ENCODE results near the gene FEZ2.

The FEZ2 gene

DNA sequence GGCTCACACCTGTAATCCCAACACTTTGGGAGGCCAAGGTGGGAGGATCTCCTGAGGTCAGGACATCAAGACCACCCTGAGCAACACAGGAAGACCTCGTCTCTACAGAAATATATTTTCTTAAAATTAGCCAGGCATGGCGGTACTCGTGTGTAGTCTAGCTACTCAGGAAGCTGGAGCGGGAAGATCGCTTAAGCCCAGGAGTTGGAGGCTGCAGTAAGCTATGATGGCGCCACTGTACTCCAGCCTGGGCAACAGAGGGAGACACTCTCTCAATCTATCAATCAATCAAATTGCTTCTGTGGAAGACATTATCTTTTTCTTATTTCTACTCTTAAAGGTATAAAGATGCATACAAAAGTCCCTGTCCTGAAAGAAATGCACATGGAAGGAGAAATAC, 11.3 kb downstream of the FEZ2 start:
- DNase-seq, result no peak

- no peak for DNase-seq
Observed at GRCh38 chr2:36584148-36584794, 13.7 kb downstream of the FEZ2 start.

DNA sequence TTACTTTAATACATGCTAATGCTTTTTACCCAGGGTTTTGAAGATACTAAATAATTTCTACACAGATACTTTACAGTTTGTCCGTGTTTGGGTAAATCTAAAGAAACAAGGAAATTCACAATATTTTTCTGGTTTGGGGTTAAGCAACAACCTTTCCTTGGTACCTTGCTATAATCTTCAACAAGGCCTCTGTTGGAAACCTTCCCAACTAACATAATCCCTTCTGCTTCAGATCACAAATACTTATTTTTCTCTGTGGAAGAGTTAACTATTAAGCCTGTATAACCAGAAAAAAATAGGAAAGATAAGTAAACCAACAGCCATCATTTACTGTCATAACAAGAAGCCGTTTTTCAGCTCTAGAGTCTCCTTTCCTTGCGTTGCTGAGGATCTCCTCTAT, 15.0 kb downstream of the FEZ2 start:
- DNase-seq, result no peak

- DNase-seq, result no peak
Observed at GRCh38 chr2:36582538-36582937, 15.4 kb downstream of the FEZ2 start.

GRCh38 chr2:36579297-36579664, 18.7 kb downstream of the FEZ2 start:
- no peak for DNase-seq

DNA sequence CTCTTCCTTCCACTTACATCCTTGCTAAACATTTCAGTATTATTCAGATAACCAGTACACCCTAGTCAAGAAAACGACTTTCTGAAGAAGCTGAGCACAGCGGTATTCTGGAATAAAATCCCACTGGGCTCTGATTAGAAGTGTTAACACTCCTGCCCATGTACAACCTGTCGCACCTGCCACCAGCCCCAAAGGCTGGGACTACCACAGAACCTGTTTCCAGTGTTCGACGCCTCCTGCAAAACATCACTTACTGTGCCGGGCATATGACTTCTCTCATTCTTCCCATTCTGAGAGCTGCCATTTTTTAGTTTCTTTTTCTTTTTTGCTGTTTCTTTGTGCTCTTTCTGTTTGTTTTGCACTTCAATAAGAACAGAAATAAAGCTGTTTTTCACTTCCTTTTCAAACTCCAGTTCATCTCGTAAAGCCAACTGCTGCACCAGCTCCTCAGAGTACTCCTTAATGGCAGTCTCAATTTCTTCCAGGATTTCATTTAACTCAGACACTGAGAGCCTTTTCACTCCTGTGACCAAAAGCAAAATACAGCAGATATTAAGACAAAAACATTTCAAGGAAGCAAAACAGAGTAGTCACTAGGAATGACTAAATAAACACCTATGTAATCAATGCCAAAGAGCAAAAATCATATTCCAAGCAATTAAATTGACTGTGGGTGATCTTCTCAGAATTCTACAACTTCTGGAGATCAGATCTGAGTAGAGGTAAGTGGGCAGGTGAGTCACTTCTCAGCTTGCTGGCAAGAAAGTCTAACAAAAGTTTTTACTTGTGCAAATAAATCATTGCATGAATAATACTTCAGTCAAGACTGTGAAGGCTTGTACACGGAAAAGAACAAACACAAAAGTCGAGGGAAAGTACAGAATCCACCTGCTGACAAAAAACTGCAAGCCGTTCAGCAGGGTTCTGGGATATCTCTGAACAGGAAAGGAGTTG, 19.3 kb downstream of the FEZ2 start:
- DNase-seq, result no peak

DNA sequence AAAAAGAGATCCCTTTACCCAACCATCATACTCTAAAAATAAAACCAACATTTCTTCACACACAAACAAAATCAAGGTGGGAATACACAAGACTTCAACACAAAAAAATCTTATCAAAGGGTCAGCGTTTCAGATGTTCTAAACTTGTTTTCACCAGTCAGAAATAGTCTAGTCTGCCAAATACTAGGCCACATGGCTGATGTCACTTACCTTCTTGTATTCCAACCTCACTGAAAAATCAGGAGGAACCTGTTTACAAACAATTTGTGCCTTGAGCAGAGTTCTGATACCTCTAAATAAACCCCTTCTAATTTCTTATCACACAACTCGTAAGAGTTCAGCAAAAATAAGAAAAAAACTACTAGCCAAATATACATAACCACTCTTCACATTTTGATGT, 20.1 kb downstream of the FEZ2 start:
- no peak for DNase-seq

DNA sequence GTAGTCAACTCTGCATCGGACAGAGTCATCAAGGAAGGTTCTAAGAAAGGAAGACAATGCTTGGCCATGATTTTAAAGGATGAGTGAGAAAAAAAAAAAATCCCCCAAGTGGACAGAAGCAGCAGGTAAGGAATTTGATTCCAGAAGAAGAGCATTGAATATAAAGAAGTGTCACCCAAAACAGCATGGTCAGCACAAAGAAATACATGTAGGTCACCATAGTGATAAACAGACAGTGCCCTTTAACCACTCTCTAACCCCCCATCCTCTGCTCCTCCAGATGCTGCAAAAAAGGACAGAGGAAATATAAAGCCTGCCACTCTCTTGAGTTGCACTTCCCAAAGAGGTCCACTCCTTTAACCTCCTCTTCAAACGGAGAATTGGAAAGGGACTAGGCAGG, 23.4 kb downstream of the FEZ2 start:
- no peak for DNase-seq

GRCh38 chr2:36573165-36573564, 24.8 kb downstream of the FEZ2 start:
- no peak for DNase-seq

DNA sequence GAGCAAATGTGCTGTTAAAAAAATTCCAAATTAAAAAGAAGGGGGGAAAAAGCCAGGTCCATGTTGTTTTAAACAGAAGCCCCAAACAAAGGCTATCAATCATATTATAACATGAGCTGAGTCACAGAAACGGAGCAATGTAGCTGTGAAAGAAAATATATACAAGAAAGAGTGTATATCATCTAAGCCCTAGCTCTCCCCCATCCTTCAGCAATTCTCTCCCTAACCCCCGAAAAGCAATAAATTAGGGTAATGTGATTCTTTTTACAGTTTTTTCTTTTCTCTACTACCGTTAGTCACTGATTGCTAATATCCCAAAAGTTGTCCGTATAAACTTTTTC, 25.3 kb downstream of the FEZ2 start:
- DNase-seq, result no peak

DNA sequence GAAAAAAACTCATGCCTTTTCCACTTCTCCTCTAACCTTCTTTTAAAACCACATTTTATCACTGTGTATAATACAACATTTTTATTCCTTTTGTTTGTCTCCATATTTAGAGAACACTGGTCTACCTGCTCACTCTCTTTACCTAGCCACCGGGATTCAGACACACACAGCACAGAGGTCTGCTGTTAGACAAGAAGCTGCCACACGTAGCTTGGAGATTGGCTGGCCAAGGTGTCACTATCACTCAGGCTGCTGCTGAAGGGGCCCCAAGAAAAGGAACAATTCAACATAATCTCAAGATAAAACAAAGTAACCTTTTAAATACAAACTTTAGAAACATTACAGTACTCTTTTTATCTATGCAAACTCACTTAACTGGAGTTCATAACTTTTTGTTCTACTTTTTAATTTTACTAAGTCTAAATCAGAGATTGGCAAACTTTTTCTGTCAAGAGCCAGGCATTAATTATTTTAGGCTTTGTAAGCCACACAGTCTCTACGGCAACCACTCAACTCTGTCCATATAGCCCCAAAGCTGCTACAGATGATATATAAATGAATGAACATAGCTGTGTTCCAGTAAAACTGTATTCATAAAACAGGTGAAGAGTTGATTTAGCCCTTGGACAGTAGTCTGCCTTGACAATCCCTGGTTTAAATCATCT, 25.8 kb downstream of the FEZ2 start:
- DNase-seq, result no peak

DNA sequence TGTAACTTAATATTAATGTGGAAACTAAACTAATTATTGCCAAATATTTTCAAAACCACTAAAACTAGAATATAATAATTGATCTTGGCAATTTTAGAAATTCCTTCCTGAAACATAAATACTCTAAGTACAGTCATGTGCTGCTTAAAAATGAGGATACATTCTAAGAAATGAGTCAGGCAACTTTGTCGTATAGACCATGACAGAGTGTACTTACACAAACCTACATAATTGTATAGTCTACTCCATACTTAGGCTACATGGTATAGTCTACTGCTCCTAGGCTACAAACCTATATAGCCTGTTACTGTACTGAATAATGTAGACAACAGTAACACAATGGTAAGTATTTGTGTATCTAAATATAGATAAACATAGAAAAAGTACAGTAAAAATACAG, 27.6 kb downstream of the FEZ2 start:
- DNase-seq, result no peak

- no peak for DNase-seq
Observed at GRCh38 chr2:36569267-36569856, 28.6 kb downstream of the FEZ2 start.

- no peak for DNase-seq
Observed at GRCh38 chr2:36568516-36569246, 29.3 kb downstream of the FEZ2 start.

DNA sequence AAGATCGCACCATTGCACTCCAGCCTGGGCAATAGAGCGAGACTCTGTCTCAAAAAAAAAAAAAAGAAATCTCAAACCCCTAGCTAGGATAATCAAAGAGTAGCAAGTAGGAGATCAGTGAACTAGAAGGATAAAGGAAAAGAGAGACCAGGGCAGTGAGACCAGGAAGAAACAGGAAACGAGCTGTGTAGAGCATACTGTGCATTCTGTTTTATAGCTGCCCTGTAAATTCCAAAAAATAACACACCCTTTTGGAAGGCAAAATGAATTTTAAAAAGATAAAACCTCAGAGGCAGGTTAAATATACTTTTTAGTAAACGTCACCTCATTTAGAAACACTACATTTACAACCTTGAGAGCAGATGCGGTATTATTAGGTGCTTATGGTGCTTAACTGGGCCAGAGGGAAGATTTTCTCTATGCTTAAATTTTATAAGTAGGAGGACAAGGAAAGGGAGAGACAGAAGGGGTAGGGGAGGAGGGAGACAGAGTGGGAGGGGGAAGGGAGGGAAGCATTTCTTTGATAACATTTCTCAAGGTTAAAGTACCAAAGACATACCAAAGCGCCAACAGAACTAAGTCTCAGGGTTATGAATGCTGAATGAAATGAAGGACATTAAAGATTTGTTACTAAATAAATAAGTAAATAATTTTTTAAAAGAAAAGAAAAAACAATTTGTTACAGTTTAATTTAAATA, 30.1 kb downstream of the FEZ2 start:
- DNase-seq, result no peak

GRCh38 chr2:36566887-36567286, 31.1 kb downstream of the FEZ2 start:
- no peak for DNase-seq

DNA sequence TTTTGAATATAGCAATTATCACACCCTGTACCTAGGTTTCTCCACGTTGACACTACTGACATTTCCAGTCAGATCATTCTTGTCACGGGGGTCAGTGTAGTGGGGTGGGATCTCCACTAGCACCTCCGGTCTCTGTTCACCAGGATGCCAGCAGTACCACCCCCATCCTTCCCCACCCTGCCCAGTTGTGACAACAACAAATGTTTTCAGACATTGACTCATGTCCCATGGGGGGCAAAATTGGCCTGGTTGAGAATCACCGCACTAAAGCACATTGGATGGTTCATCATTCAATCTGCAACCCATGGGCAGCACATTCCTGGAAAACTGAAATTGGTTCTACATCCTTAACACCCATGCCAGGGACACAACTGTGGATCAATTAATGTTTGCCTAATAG, 32.3 kb downstream of the FEZ2 start:
- no peak for DNase-seq

GRCh38 chr2:36564377-36564930, 33.5 kb downstream of the FEZ2 start:
- DNase-seq, result no peak

- DNase-seq, result no peak
Observed at GRCh38 chr2:36562973-36563532, 34.9 kb downstream of the FEZ2 start.

DNA sequence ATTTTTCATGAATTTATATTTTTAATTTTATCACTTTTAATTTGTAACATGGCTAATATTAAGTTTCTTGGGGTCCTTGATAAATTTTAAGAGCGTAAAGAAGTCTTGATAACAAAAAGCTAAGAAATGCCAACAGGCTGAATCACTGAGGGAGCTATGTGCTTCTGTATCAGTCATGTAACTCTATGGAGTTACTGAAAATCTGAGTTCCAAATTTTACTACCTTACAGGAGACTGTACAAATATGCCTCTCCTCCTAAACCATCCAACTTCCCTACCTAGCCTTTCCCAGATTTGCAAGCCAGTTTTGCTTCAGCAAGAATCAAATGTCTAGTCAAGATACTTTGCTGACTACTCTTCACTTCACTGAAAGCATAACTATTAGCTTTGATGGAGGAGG, 35.7 kb downstream of the FEZ2 start:
- DNase-seq, result no peak

DNA sequence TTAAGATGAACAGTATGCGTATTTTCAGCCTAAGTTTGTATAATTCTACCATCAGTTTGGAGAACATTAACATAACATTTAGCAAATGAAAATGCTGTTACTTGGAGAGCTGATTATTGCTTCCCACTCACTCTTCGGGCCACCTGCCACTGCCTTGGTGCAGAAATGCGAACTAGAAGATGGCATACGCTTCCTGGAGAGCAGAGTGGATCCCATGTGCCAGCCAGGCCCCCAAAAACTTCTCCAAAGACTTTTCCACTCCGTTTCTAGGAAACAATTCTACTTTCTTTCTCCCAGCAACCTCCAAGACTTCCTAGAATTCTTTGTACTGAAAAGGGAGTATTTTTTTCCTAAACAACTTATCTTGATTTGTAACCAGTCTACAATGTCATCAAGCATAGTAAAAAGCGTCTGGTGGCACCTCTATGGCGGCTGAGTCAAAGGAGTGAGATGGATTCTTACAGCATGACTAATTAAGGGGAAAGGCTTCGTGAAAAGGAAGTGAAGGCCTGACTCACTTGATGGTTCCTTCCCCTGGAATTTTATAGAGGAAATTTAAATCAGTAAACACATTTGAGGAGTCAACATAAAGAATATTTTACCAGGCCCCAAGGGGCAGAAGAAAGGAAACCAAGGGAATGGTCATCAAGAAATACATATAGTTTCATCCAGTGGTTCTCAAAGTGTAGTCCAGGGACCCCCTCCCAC, 36.6 kb downstream of the FEZ2 start:
- DNase-seq, result no peak
